Activated CD4-positive, CD25-positive, alpha-beta regulatory T cell (primary cell): ENCODE results near the gene KCNH5.

Source experiments
- DNase-seq, 4 experiments: peaks; one replicate each; lab custom pipeline; 2025; lab: John Stamatoyannopoulos, UW

KCNH5 gene, protein sequence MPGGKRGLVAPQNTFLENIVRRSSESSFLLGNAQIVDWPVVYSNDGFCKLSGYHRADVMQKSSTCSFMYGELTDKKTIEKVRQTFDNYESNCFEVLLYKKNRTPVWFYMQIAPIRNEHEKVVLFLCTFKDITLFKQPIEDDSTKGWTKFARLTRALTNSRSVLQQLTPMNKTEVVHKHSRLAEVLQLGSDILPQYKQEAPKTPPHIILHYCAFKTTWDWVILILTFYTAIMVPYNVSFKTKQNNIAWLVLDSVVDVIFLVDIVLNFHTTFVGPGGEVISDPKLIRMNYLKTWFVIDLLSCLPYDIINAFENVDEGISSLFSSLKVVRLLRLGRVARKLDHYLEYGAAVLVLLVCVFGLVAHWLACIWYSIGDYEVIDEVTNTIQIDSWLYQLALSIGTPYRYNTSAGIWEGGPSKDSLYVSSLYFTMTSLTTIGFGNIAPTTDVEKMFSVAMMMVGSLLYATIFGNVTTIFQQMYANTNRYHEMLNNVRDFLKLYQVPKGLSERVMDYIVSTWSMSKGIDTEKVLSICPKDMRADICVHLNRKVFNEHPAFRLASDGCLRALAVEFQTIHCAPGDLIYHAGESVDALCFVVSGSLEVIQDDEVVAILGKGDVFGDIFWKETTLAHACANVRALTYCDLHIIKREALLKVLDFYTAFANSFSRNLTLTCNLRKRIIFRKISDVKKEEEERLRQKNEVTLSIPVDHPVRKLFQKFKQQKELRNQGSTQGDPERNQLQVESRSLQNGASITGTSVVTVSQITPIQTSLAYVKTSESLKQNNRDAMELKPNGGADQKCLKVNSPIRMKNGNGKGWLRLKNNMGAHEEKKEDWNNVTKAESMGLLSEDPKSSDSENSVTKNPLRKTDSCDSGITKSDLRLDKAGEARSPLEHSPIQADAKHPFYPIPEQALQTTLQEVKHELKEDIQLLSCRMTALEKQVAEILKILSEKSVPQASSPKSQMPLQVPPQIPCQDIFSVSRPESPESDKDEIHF

DNA sequence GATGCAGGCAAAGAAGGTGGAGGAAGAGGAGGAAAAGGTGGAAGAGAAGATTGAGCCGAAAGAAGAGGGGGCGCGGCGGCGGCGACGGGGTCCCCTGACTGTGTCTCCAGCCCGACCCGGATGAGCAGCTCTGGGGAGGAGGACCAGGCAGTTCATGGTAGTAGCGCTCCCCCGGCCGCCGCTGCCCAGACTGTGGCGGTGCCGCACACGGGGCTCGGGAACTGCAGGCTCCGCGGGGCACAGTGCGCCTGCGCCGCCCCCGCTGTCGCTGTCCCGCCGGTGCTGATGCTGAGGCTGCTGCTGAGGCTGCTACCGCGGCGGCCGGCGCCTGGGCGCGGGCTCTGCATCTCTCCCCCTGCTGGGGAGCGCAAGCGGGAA is at the start of gene KCNH5:
KCNH5 (minus strand) TSS at position 225 of the 378 bp plus-strand sequence. CDS start 272 bp downstream, outside the sequence.
- DNase-seq: no peak

DNA sequence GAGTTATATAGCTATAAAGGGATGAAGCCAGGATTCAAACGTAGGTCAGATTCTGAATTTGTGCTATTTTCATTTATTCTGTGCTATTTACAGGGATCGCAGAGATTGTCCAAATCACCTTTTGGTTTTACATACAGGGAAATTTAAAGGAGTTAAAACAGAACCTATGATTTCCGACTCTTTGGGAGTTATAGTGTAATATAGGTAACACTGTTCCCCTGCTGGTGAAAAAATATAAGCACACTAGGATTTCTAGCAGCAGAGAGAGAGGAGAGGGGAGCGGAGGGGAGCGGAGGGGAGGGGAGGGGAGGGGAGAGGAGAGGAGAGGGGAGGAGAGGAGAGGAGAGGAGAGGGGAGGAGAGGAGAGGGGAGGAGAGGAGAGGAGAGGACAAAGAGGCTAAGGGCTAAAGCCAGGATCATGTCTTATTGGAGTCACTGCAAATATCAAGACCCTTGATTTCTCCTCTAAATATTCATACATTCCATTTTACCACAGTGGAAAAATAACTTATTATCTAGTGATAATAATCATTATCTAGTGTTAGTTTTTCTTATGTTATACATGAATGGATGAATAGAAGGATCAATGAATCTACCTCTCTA is 46.2 kb upstream of the KCNH5 start:
- no peak for DNase-seq

DNA sequence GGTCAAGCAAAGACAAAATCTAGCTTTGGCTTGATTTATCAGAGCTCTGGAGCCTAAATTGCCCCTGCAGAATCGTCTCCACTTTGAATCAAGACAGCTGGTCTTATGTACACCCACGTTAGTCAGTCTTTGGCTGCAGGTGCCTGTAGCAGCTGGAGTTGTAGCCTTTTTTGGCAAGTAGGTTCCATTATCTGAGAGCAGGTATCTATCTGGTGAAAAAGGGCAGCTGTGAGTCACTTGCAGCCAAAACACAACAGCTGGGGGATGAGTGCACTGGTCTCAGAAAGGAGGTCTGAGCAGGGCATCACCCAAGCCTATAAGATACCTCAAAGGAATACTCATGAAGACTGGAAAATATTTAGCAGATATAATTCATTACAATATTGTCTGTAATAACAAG is 43.6 kb upstream of the KCNH5 start:
- DNase-seq: no peak

DNA sequence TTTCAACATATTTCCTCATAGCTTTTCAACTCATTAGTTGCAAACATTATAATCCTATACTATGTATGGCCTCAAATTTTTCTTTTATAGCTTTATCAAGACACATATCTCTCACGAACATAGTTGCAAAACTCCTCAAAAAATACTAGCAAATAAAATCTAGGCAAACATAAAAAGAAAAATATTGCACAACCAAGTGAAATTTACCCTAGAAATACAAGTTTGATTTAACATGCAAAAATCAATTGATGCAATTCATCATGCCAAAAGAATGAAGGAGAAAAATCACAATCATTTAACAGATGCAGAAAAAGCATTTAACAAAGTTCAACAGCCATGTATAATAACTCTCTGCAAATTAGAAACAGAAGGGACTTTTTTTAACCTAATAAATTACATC is 33.3 kb upstream of the KCNH5 start:
- DNase-seq: no peak

DNA sequence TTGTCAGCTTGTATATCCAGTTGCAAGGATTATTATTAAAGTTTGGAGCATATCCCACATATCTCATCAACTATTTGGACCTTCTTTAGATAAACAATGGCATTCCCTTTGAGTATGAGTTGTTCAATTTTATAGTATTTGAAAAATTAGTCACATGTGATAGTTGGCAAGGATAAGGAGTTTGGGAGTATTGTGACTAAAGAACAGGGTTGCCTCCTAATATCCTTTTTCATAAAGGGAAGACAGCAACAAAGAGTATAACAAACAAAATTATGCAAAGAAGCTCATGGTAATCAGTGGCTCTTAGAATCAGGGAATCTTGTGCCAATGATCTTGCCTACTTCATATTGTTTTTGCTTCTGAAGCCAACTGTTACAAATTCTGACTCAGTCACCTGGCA is 31.2 kb upstream of the KCNH5 start:
- DNase-seq: no peak

DNA sequence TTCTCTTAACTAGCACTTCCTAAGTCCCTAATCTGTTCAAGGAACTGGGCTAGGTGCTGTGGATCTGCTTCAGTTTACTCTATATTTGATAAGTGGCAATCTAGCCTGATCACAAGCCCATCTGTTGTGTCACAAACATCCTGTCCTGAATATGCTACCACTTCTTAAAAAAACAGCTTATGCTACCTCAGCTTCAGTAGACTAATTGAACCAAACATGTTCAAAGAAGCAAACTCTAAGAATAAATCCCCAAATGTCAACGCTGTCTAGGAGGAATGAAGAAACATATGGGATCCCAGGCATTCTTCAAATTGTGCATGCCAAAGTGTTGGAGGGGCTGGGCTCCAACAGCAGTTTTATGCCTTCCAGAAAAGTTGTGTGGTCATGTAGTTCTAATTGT is 10.4 kb upstream of the KCNH5 start:
- DNase-seq: no peak

DNA sequence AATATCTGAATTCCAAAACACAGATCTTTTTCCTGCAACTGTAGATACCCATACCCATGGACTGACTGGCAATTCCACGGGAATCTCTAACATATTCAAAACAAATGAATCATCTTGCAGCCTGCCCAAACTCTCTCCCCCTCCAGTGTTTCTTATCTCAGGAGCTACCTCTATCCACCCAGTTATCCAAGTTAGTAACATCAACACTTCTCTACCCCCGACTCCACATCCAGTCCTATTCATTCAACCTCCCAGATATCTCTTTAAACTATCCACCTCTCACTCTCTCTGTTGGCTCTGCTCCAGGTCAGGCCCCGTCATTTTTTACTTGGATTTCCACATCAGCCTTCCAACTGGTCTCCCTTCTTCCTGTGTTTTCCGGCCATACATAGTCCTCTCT is 6.7 kb upstream of the KCNH5 start:
- no peak for DNase-seq

DNA sequence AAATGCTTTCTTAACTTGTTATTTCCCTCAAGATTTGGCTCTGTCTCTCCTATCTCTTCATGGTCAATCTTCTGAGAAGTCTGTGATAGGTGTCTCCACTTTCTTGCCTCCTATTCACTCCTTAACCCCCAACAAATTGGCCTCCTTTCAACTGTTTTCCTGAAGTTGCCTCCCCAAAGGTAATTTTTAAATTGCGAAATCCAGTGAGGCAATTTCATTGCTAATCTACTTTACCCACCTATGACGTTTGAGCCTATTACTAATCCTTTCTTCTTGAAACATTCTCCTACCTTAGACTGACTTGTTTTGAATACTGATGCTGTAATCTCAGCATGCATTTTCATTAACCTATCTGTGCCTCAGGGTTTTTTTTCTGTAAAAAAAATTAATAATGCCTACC is 6.0 kb upstream of the KCNH5 start:
- no peak for DNase-seq

DNA sequence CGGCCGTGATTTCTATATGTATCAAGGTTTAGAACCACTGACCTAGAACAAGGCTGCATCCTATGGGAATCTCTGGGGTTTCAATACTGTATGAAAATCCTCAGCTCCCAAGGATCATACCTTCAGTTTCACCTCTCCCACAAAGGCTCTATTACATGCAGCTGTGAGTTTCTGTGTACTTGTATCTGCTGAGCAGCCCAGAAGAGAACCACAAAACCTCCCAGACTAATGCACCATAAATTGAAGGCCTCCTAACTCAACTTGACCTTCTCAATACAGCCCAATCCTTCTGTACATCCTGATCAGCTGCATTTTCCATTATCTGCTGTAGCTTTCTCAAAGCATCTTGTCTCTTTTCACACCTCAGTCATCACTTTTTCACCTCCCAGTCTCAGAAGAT is 5.4 kb upstream of the KCNH5 start:
- DNase-seq: no peak

DNA sequence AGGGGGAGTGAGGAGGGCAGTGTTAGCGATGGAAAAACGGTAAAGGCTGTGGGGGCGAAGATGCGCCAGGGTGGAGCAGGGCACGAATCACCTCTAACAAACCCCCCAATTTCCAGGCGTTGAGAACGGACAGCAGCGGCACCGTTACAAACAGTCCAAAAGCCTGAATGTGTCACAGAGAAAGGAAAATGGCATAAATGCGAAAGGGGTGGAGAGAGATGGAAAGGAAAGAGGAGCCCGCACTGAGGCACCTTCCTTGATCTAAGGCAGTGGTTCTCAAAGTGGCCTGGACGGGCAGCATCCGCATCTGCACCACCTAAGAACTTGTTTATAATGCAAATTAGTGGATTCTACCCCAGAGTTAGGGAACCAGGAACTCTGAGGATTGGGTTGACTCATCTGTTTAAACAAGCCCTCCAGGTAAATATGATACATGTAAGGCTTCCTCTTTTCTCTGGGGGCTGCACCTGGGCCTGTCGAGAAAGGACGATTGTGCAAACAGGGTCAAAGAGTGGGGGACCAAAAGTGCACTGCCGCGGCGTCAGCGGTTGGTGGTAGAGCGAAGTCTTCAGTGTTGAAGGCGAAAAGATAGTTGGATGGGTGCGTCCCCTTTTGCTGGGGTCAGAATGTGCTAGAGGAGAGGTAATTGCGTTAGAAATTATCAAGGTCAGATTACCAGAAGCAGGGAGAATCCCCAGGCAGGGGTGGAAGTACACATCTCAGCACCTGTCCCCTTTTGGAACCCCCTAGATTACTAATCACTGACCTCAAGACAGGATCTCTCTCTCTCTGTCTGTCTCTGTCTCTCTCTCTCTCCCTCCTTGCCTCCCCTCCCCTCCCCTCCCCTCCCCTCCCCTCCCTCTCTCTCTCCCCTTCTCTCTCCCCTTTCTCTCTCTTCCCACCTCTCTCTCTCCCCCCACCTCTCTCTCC is 1.3 kb upstream of the KCNH5 start:
- no peak for DNase-seq

DNA sequence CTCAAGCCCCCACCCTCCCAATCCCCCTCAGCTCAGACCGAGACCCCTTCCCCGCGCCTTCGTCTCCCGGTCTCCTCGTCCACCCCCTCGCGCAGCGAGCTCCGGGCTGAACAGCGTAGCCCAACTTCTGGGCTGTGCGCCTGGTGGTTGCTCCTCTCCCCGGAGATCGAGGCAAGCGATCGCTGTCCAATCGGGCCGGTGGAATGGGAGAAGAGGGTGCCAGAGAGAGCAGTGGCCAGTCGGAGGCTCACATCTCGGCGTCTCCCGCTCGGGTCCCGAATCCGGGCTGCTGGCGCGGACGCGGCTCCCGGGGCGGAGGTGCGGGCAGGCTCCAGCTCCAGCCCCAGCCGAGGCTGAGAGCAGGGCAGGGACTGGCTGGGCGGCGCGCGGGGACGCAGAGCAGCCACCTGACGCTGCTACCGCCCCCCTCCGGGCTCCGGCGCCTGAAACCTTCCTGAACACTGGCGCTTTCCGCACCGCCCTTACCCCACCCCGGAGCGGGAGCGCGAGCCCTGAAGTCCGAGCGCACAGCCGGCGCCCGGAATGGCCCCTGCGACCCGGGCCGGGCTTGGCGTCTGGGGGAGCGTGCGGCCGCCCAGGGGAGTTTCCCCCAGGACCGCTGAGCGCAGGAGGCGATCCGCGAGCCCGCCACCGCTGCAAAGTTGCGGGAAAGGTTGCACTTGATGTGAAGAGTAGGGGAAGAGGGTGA is 508 bp upstream of the KCNH5 start:
- no peak for DNase-seq

DNA sequence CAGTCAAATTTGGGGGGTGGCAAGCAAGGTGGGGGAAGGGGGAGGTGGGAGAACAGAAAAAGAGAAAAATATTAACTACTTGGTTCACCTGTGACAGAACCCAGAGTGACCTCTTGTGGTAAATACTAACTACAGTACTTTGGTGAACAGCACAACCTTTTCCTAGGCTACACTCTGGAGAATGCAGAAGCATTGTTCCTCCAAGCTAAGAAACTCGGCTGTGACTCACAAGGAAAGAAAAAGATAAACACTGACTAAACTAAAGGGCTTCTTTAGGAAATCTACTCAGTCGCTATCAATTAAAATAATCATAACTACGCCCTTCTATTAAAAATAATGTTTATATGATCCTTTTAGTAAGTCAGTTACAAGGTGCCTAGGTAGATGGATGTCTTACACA is 5.4 kb downstream of the KCNH5 start:
- no peak for DNase-seq

DNA sequence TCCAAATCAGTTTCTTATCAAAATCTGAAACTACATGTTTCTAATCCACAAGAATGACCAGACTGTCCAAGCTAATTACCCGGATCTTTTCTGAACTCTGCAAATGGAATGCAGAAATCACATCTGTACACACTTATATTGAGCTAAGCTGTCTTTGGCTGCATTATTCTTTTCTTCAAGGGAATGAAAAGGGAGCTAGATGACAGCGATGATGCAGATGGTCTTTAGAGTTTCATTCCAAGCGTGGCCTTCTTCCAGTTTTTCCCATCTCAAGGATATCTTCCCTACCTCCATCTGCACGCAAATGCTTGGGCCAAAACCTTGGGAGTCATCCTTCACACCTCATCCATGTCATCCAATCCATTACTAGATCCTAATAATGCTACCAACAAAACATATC is 12.6 kb downstream of the KCNH5 start:
- no peak for DNase-seq

DNA sequence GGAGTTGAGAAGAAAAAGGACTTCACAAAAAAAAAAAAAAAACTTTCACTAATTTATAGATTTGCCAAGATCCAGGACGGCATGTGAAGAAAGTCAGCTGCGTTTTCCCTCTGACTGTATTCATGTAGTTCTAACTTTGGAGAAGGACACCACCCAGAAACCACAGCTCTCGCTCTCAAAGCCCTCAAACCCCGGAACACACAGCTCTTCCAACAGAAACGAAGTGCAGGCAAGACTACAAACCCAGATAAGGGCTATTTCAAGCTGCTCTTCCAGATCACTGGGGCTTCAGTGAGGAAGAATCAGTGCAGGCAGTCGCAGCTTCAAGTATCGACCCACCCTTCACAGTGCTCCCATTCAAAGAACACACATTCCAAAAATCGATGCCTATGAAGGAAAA is 13.2 kb downstream of the KCNH5 start:
- DNase-seq: no peak

DNA sequence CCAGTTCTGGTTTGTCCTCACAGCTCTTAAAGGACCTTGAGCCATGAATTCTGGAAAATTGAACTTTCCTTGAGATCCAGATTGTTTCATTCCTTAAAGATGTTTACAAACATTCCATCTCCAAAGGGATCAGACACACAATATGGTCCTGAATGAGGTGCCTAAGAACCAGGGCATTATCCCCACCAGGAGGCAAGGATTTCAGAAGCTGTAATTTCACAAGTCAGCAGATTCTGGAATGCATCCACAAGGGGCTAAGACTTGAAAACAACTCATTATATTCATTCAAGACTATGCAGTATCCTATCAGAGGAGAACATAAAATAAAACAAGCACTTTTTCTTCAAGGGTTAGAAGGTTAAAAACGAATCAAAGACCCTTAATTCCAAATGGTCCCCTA is 15.1 kb downstream of the KCNH5 start:
- no peak for DNase-seq

DNA sequence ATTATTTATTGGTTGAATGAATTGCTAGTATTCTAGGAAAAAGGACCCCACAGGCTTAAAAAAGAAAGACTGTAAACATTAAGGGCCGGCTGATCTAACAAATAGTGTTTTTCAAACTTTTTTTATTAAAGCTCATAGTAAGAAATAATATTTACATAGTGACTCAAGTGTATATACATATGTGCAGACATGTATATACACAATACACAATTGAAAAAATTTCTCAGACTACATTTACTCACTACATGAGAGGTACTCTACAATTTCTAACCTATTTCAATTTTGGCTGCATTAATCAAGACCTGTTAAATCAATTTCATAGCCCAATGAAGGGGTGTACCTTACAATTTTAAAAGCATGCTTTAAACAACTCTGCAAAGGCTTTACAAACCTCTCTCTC is 17.5 kb downstream of the KCNH5 start:
- no peak for DNase-seq

DNA sequence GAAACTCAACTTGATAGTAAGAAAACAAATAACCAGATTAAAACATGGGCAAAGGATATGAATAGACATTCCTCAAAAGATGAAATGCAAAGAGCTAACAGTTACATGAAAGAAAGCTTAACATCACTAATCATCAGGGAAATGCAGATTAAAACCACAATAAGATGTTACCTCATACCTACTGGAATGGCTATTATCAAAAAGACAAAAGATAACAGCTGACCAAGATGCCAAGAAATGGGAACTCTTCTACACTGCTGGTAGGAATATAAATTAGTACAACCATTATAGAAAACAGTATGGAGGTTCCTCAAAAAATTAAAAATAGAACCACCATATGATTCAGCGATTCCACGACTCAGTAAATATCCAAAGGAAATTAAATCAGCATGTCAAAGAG is 18.8 kb downstream of the KCNH5 start:
- no peak for DNase-seq

DNA sequence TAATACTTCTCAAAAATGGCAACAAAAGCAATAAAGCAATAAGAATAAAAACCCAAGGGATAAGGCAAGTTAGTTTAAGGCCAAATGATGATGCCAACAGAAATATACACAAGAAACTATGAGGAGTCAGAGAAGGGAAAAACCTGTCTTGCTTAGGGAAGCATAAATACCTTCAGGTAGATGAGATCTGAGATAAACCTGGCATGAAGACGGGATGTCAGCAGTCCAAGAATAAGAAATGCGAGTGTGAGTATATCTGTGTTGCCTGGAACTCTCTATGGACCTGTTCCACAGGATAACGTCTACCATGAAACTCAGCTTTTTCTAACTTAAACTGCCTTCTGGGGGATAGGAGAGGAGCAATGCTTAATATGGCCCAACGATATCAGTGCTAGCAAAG is 30.6 kb downstream of the KCNH5 start:
- no peak for DNase-seq

DNA sequence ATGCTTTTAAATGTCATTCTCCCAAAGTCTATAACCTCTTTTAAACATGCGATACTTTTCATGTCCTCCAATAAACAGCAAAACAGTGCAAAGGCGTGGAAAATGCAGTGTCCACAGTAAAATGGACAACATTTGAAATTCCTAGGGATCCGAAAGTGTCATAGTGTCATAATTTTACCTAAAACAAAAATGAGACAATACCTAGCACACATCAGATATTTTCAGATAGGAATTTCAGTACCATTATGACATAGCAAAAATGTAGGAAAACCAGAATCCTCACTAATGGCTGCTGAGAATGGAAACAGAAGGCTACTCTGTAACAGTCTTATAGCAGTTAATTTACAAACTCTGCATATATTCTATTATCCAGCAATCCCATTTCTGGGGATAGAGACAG is 33.1 kb downstream of the KCNH5 start:
- no peak for DNase-seq

DNA sequence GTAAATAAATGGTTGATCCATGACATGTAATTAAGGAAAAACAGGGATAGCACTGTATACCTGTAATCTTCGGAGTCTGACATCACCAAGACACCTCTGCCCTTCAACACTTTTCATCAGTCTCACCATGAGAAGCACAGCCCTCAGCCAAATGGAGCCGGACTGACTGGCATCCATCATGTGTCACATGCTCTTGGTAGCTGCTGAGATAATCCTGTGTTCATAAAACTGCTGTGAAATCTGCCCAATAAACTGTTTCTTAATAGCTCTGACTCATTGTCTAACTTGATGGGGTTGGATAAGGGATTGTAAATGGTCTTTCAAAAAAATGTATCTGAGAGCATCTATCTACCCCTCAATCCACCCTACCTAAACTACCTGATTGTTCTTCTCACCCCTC is 33.6 kb downstream of the KCNH5 start:
- DNase-seq: no peak

DNA sequence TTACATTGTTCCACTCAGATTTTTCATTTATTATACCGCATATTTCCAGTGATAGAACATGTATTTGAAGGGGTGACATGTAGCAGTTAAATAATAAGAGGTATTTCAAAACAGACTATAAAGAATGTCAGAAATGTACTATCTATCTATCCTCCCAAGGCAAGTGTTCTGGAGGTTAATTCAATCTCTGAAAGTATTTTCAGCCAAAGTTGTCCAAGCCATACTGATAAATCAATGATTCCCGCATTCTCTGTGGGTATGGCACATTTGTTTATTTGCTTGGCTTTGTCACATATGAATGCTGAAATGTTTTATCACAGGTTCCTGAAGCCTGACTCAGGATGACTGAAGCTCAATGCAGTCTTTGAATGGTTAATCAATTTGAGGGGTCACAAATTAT is 35.8 kb downstream of the KCNH5 start:
- no peak for DNase-seq
